GM18499 (cell line): Measurements from ENCODE around the gene EFR3B.
"Not testable (repeated sequence)": the region's sequence is repeated elsewhere in the genome, so short reads cannot be mapped to it uniquely, and the experiment has no call there.

Experiments used
- ATAC-seq: cut with Tn5 transposase; IDR thresholded peaks from one replicate; pipeline ENCODE4 v1.9.1; 2021; ENCODE audit warnings: moderate number of reproducible peaks; ENCODE audit not compliant: insufficient read depth, unreplicated experiment

Gene EFR3B

GRCh38 chr2:25098670-25099486, 57.0 kb downstream of the EFR3B start:
- no peak for ATAC-seq

- ATAC-seq: not testable (repeated sequence)
Observed at GRCh38 chr2:25102352-25102751, 60.5 kb downstream of the EFR3B start.

GRCh38 chr2:25103287-25103871, 61.5 kb downstream of the EFR3B start:
- no peak for ATAC-seq

GRCh38 chr2:25104736-25105135, 62.9 kb downstream of the EFR3B start:
- no peak for ATAC-seq

GRCh38 chr2:25105336-25106085, 63.6 kb downstream of the EFR3B start:
- ATAC-seq: no peak

- no peak for ATAC-seq
Observed at GRCh38 chr2:25109822-25110221, 67.9 kb downstream of the EFR3B start.

GRCh38 chr2:25112113-25112512, 70.2 kb downstream of the EFR3B start:
- no peak for ATAC-seq

DNA sequence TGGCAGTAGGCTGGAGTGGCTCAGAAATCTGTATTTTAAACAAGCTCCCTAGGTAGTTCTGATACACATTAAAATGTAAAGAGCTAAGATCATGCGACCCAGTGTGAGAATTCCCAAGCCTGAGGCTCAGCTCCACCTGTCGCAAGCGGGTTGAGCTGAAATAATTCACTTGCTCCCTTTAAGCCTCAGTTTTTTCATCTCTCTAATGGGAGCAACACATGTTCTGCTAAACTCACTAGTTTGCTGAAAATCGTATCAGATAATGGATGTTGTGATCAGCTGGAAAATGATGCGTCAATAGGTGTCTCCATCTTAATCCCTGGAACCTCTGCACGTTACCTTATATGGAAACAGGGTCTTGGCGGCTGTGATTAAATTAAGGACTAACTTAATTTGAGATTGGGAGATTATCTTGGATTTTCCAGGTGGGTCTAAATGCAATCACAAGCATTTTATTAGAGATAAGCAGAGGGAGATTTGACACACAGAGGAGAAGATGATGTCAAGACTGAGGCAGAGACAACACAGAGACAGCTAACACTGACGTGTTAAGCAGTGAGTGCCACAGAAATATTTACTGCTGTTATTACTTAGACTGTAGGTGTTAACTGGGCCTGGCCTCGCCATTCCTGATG, 73.5 kb downstream of the EFR3B start:
- ATAC-seq: no peak

GRCh38 chr2:25115902-25116301, 74.0 kb downstream of the EFR3B start:
- ATAC-seq: no peak

GRCh38 chr2:25116956-25117355, 75.1 kb downstream of the EFR3B start:
- ATAC-seq: no peak

DNA sequence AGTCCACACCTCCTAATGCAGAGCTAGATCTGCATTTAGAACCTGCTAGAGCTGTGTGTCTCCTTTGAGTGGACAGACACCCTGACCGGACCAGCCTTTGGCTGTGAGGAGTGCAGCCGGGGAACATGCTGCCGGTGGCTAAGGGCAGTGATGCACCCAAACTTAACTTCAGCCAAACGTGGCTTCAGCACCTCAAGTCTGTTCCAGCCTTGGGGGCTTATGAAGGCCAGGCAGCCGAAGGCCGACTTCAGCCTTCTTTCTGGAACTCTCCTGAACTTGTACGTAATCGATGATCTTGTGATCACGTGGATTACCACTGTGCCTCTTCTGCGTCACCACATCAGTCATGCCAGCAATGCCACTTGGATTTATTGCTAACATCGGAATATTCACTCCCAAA, 77.4 kb downstream of the EFR3B start:
- ATAC-seq: no peak

DNA sequence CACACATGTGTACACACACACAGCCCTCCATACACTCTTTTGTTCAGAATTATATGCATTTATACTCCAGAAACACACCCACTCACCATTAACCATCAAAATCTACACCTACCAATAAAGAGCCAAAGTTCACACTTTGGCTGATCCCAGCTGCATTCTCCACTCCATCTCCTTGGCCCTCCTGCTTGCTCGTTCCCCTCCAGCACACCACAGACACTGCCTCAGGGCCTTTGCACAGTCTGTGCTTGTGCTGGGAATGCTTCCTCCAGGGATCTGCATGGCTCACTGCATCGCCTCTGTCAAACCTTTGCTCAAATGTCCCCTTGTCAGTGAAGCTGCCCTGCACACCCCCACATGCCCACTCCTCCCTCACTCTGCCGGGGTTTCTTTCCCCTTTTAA, 80.5 kb downstream of the EFR3B start:
- no peak for ATAC-seq

DNA sequence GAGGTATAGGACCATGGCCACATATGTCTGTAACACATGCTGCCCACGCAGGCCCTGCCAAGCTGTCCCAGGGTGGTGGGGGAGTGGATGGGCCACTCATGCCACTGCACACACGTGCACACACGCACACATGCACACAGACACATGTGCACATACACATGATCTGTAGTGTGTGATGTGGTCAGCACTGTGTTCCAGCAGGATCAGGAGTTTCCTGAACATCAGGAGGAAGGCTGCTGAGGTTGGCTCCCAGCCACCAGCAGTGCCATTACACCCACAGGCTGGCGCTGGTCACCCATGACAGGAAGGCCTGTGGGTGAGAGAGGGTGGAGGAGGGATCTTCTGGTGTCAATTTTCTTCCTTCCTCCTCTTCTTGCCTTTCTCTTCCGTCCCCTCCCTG, 81.8 kb downstream of the EFR3B start:
- ATAC-seq: no peak

GRCh38 chr2:25125189-25125588, 83.3 kb downstream of the EFR3B start:
- ATAC-seq: no peak

DNA sequence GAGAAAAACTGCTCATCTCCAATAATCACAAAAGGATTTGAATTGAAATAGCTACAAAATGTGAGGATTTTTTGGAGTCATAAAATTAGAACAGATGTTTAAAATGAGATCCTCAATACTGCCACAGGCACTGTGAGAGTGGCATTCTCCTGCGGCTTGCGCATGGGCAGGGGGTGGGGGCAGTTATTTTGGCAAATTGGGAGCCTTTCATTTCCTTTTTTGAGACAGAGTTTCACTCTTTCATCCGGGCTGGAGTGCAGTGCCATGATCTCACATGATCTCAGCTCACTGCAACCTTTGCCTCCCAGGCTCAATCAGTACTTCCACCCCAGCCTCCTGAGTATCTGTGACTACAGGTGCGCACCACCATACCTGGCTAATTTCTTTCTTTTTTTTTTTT, 84.1 kb downstream of the EFR3B start:
- no peak for ATAC-seq

DNA sequence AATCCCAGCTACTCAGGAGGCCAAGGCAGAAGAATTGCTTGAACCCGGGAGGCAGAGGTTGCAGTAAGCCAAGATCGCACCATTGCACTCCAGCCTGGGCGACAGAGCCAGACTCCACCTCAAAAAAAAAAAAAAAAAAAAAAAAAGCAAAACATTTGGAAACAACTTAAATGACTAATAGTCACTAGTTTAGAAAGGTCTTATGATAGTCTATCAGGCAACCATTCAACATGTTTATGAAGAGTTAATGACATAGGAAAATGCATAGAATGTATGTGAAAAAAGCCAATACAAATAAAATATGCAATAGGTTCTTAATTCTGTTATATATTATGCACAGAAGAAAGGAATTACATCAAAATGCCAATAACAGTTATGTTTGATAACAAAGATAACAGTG, 85.2 kb downstream of the EFR3B start:
- not testable (repeated sequence) for ATAC-seq

DNA sequence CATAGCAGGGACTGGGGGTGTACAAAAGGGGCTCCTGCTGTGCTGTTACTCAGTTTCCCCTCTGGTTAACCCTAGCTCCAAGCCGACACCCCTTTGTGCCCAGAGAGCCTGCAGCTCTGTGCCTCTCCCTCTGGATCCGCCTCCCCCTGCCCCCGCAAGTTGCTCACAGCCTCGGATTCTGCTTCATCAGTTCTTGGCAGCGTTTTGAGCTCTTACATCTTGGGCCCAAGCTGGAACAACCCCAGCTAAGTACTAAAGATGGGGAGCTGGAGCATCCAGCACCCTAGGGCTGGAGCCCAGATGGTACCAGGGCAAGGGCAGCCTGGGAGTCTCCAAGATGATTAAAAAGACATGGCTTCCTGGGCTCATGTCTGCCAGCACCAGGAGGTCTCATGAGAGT, 85.8 kb downstream of the EFR3B start:
- ATAC-seq: no peak

- no peak for ATAC-seq
Observed at GRCh38 chr2:25129901-25130520, 88.1 kb downstream of the EFR3B start.

DNA sequence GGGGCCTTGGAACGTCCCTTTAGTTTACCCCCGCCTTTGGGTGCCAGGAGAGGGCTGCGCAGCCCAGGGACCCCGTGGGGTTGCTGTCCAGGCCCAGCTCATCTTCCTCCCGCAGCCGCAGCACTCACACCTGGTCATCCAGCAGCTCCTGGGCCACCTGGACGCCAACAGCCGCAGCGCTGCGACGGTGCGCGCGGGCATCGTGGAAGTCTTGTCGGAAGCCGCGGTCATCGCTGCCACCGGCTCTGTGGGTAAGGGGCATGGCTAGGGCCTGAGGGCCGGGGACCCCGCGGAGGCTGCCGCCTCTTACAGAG, 89.3 kb downstream of the EFR3B start:
- ATAC-seq: no peak

GRCh38 chr2:25131567-25132298, 89.9 kb downstream of the EFR3B start:
- ATAC-seq: no peak
